GM19035 (cell line): ENCODE measurements around the gene NLRP8.
"Not testable (repeated sequence)": the region's sequence is repeated elsewhere in the genome, so short reads cannot be mapped to it uniquely, and the experiment has no call there.

ENCODE experiments used
- ATAC-seq: cut with Tn5 transposase; IDR thresholded peaks from one replicate; pipeline ENCODE4 v1.9.1; 2021; ENCODE audit not compliant: unreplicated experiment

NLRP8 gene

DNA sequence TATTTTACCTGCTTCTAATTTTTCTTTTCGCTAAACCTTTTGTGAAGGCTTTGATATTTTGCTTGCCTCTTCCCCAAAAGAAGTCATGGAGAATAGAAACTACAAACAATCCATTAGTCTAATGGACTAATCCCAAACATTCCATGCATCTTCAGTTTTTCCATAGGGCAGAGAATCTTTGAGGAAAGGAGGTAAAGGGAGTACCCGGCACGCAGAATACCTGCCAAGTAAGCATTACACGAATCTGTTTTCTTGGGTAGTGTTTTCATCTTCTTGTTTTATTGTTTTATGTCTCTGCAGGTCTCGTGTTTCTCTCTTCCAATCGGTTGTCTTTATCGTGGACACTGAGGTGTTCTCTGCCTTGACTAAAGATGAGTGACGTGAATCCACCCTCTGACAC, at the start of gene NLRP8:
NLRP8 (plus strand) TSS at position 301 of the 400 bp plus-strand sequence.
- no peak for ATAC-seq

DNA sequence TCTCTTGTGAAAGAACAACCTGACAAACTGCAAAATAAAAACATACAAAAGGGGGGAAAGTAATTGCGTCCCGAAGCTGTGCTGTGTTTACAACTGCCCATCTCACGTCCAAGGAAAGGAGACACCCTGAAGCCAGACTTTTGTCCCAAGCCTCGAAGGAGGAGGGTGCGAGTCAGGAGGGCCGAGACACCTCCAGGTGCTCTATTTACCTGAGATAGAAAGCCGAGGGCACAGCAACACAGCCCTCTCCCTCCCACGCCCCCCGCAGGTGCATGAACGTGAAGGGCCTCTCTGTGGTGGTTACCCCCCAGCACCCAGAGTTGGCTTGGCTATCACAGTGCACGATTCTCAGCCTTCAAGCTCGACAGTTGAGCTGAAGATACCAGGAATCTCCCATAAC, 48.7 kb upstream of the NLRP8 start:
- no peak for ATAC-seq

DNA sequence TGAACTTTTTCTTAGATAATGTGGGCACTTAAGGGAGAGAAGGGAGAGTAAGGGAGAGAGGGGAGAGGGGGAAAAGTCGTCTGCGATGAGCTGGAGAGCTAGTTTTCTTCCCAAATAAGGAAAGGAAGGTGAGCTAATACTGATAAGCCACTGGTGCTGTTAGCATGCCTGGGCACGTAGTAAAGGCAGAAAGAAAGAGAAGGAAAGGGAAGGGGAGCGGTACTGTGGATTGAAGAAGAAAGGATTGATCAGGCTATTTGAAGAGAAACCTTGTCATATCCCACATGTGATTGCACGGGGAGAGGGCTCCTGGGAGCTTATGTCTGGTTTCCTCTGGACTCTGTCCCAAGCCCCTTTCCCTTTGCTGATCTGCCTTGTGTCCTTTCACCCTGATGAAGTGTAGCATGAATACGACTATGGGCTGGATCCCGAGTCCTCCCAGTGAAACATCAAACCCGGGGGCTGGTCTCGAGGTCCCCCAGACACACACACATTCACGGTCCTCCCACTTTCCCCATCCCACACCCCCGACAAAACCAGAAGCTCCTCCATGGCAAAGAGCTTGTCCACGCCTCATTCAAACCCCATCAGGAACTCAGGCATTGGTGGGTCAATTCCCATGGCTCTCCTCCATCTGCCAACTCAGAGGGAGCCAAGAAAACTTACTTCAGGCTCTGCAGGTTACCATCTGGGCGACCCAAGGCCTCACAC, 46.1 kb upstream of the NLRP8 start:
- no peak for ATAC-seq

DNA sequence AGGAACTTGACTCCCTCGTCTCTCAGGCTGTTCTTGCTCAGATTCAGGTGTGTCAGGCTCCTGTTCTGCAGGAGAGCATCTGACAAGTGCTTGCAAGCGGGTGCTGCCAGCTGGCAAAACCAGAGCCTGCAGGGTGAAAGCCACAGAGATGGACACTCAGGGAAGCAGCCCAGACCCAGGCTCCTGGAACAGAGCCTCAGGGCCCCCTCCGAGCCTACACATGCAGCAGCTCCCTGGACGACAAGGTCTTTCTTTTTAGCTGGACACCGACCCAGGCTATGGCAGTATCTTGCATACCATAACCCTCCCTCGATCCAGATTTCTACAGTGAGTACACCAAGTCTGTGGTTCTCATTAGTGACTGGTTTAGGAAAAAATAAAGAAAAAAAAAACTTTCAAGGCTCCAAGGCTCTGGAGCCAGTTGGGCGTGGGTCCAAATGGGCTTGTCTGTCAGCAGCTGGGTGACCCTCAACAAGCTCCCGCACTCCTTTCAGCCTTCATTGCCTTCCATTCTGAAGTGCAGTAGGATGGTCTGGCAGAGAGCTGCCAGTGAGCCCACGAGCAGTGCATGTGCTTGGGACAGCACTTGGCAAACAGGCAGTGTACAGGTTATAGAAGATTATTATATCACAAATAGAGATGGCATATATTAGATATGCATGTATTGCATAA, 45.4 kb upstream of the NLRP8 start:
- ATAC-seq = no peak

DNA sequence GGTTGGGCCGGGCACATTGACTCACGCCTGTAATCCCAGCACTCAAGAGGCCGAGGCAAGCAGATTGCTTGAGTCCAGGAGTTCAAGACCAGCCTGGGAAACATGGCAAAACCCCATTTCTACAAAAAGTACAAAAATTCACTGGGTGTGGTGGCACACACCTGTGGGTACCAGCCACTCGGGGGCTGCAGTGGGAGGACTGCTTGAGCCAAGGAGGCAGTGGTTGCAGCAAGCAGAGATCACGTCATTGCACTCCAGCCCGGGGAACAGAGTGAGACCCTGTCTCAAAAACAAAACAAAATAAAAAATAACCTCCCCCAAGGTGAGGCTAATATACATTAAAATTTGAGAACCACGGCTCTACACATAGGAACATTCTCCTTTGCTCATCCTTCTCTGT, 40.3 kb upstream of the NLRP8 start:
- ATAC-seq = no peak

DNA sequence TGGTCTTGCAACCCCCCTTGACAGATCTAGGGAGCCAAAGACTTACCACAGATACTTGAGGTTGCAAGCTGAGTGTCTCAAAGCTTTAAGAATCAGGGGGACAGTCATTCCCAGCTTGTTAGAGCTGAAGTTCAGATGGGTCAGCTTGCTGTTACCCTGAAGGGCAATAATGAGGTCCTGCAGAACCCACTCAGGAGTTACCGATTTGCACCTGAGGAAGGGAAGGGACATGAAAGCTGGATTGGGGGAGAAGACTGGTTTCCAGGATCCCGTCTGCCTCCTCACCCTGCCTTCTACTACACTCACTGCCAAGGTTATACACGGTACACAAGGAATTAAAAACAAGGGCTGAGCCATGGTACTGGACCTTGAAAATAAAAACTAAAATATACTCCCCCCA, 39.9 kb upstream of the NLRP8 start:
- ATAC-seq = no peak

DNA sequence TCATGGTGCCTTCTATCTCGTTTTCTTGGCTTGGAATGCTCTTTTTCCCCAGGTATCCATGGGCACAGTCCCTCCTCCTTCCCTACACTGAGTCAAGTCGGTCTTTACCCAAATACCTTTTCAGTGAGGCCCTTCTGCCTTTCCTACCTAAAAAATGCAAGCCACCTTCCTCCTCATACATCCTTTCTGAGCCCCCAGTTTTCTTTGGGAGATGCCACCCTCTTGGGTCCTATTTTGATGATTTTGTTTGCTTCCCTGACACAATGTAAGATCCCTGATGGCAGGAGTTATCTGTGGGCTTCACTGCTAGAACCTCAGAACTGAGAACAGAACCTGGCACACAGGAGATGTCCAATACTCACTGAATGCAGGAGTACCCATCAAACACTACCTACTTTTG, 37.8 kb upstream of the NLRP8 start:
- no peak for ATAC-seq

DNA sequence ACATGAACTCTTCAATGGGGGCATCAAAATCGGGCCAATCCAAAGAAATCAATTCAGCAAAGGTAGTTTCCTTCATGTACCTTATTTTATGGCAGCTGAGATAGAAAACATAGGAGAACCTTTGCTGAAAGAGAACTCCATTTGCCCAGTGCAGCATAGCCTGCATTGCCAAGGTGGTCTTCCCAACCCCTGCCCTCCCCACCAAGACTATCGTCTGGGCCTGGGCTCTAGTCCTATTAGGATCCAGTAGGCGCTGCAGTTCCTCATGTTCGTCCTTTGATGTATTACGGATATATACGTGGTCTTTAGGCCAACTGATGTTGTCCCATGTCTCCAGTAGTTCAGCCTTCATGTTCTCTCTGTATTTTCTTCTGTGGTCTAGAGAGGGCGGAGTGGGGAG, 34.7 kb upstream of the NLRP8 start:
- no peak for ATAC-seq

DNA sequence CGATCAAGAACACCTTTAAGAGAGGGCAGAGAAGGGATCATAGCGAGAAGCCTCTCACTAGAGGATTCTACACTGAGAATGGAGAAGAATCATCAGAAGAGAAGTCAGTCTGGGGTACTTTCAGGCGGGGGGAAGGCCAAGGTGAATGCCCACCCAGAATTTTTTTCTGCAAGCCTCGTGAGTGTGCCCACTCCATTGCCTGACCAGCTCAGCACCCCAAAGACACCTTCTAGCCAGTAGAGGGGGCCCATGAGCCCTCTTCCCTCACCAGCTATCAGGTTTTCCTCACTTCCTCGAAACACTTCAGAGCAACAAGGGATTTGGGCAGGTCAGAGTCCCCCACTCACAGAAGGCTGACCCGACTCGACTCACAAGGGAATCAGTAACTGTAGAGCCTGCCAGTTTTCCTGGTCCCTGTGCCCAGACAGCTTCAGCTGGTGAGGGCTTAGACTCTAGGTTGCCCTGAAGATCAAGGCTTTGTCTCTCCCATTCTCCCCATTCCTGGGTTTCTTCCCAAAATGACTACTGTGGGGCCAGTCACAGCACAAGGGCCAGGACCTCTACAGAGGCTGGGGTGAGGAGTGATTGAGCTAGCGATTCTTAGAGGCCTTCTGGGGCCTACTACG, 33.9 kb upstream of the NLRP8 start:
- ATAC-seq = no peak

DNA sequence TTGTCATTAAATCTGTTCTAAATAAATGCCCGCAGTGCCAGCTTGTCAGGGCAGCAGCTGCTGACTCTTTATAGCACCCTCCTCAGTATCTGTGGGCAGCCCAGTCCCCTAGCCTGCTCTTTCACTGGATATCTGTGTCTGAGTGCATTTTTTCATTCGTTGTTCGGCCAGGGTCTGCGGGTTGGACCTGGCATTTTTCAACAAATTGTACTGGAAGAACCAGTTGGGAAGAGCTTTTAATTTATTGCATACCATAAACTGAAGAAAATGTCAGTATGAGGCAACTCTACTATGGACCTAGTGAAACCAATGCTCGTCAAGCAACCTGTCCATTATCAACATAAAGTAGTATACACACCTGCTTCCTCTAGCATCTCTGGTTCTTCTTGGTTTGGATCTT, 24.1 kb upstream of the NLRP8 start:
- no peak for ATAC-seq

DNA sequence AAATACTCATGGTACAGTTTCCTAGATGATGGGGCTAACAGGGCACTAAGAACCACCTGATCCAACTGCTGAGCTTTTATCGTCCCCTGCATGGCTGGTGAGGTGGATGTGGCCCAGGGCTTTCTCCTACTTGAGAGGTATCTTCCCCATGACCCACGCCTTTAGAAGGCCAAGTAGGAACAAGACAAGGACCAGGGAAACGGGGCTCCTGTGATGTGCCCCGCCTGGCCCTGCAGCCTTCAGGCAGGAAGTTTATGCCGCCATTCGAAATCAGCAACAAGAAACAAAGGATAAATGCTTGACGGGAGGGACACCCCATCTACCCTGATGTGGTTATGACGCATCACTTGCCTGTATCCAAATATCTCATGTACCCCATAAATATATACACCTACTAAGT, 19.6 kb upstream of the NLRP8 start:
- no peak for ATAC-seq

DNA sequence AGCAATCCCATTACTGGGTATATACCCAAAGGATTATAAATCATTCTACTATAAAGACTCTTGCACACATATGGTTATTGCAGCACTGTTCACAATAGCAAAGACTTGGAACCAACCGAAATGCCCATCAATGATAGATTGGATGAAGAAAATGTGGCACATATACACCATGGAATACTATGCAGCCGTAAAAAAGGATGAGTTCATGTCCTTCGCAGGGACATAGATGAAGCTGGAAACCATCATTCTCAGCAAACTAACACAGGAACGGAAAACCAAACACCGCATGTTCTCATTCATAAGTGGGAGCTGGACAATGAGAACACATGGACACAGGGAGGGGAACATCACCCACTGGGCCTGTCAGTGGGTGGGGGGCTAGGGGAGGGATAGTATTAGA, 18.4 kb upstream of the NLRP8 start:
- not testable (repeated sequence) for ATAC-seq

DNA sequence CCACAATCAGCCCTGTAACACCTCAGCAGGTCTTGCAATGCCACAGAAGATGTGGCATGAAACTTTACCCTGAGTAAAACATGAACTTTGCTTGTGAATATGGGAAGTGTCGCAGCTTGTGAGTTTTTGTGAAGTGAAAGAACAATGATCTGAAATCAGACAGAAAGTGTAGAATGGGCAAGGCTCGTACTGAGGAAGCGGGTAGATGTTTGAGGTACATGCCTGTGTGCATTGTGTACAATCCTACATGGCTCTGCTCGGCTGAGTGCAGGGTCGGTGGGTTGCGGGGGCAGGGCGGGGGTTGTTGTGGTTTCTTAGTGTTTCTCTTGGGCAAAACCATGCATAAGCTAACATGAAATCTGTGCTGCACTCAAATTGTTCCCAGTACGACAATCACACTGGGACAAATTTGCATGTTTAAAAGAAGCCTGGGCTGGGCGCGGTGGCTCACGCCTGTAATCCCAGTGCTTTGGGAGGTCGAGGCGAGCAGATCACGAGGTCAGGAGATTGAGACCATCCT, 16.6 kb upstream of the NLRP8 start:
- no peak for ATAC-seq

DNA sequence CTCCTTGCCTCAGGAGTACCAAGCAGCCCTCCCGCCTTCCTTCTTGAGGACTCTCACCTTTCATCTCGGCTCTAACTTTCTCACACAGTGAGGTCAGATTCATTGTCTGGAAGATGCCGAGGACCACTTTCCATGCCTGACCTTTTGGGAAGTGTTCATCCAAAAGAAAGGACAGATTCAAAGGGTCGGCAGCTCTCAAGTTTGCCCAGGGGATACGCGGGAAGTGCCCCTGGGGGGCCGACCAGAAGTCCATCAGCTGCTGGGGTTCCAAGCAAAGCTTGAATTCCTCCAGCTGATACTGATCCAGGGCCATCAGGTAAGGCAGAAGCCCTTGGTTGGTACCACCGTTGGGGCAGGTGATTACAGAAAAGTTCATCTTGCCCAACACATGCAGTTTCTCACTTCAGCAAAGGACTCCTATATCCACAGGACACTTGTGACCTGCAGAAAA, 15.7 kb upstream of the NLRP8 start, which contains the start of gene NLRP13:
NLRP13 (minus strand) TSS at position 401 of the 451 bp plus-strand sequence; CDS start at position 376, 25 bp downstream.
- ATAC-seq = no peak

DNA sequence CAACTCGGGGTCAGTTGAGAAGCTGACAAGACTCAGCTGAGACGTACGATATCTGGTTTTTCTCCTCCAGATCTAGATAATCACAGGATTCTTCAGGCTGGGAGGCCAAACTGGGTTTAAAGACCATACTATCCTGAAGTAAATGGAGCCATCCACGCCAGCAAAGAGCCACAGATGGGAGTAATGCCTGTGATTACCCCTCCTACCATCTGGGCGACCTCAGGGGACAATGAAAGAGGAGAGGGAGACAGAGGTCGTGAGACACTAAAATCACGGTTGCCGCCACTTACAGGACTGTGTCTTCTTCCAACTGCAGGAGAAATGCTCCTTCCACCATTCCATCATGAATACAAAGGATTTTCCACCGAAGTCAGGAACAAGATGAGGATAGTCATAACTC, 12.4 kb upstream of the NLRP8 start:
- ATAC-seq = no peak

DNA sequence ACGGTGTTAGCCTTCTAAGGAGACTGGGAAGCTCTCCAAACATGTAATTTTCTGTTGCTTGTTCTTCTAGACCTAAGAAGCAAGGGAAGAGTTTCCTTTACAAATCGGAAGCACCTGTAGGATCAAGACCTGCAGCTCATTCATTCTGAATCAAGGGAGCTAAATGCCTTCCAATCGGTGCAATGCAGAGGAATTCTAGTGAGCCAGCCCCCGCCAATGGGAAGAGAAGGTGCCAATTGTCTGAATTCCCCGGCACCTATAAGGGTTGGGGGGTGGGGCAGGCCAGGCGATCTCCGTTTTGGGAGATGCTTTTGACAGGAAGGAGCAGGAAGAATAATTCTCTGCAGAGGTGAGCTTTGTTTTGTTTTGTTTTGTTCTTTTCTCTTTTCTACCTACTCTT, 8.4 kb upstream of the NLRP8 start:
- no peak for ATAC-seq

DNA sequence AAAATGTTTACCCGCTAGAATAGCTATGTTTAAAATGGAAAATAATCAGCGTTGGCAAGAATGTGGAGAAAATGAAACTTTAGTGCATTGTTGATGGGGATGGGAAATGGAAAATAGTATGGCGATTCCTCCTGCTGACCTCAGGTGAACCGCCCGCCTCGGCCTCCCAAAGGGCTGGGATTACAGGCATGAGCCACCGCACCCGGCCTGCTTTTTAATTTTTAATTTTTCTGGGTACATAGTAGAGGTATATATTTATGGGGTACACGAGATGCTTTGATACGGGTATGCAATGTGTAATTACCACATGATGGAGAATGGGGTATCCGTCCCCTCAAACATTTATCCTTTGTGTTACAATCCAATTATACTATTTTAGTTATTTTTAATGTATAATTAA, 7.3 kb upstream of the NLRP8 start:
- ATAC-seq = no peak

DNA sequence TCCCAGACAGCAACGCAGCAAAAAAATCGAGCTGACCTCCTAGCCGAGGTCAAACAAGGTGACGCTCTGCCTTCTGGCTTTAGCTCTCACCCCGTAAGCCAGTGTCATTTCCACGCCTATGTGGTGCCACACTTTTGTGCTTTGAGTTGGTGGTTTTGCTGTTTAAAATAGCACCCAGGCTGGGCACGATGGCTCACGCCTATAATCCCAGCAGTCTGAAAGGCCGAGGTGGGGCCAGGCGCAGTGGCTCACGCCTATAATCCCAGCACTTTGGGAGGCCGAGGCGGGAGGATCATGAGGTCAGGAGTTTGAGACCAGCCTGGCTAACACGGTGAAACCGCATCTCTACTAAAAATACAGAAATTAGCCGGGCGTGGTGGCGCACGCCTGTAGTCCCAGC, 2.9 kb downstream of the NLRP8 start:
- ATAC-seq = not testable (repeated sequence)

DNA sequence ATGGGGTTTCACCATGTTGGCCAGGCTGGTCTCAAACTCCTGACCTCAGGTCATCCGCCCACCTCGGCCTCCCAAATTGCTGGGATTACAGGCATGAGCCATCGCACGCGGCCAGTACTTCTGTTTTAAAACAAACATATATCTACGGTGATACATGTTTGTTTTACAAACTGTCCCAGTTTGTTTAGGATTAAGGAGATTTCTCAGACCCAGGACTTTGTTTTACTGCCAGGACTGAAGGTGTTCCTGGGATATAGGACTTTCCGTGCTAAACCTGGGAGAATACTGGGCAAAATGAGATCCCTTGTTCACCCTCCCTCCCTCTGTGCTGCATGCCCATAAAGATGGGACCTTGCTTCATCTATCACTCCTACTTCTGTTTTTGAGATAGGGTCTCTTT, 8.8 kb downstream of the NLRP8 start:
- ATAC-seq = no peak

DNA sequence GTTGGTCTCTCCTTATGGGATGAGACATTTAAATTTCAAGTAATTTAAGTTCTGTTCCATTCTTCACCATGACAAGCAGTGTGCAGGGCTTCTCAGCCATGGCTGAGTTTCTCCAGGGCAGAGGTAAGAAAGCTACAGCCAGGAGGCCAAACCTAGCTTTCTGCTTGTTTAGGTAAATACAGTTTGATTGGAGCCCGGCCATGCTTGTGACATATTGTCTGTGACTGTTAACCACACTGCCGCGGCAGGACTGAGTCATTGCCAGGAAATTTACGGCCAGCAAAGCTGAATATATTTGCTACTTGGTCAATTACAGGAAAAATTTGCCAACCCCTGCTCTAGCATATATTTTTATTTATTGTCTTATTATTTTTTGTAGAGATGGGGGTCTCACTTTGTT, 10.7 kb downstream of the NLRP8 start:
- ATAC-seq = no peak

DNA sequence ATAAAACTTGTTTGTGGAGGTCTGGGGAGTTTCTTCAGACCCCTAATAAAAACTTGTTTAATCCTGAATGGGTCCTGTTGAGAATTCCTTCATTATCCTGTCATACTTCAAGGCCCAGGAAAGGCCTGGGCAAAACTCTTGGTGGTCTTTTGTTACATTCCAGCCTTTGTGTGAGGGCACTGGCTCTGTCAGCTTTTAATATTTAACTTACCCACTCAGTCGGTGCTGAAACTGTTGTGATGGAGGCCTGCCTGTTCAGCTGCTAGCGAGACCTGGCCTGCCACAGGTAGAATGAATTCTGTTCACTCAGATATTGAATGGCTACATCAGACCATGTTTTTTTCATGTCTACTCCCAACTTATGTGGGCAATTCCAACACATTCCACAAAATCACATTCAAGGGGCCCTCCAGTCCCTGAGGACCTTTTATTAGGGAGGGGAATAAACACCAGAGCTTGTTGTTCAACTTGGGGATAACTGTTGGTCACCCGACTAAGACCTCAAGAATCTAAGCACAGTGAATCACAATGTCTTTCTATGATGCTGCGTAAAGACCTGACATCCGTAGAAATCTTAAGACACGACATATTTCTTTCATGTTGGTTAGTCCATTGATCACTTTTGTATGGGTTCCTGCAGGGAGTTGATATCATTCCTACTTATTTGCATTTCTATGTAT, 12.5 kb downstream of the NLRP8 start:
- ATAC-seq = no peak
